Neuronal stem cell (in vitro differentiated cells): Measurements from ENCODE around the gene PDZD11.
"Not testable (repeated sequence)": the region's sequence is repeated elsewhere in the genome, so short reads cannot be mapped to it uniquely, and the experiment has no call there.

Experiments used
- DNase-seq: peaks from one replicate; pipeline ENCODE4 v3.0.0-alpha.2; 2013; ENCODE audit warnings: low spot score
- H2AFZ ChIP-seq: one replicate; pipeline ENCODE4 v1.6.1; 2013; ENCODE audit warnings: mild to moderate bottlenecking, low read length, inconsistent platforms
- H2AK5ac ChIP-seq: 2 replicates; pipeline ENCODE4 v1.6.1; 2013; ENCODE audit warnings: low read depth, mild to moderate bottlenecking, inconsistent platforms, low read length, moderate library complexity, mixed read lengths
- H2BK120ac ChIP-seq: 2 replicates; pipeline ENCODE4 v1.6.1; 2013; ENCODE audit warnings: low read depth, mild to moderate bottlenecking, inconsistent platforms, low read length, moderate library complexity, mixed read lengths
- H2BK12ac ChIP-seq: one replicate; pipeline ENCODE4 v1.6.1; 2013; ENCODE audit warnings: low read length, inconsistent platforms
- H2BK15ac ChIP-seq: 2 replicates; pipeline ENCODE4 v1.6.1; 2013; ENCODE audit warnings: mild to moderate bottlenecking, low read length, inconsistent platforms, mixed read lengths
- H2BK5ac ChIP-seq: one replicate; pipeline ENCODE4 v1.6.1; 2013; ENCODE audit warnings: inconsistent platforms, mild to moderate bottlenecking, low read length, moderate library complexity
- H3K14ac ChIP-seq: one replicate; pipeline ENCODE4 v1.6.1; 2013; ENCODE audit warnings: low read length, inconsistent platforms
- H3K18ac ChIP-seq: 2 replicates; pipeline ENCODE4 v1.6.1; 2013; ENCODE audit warnings: low read length, inconsistent platforms
- H3K23ac ChIP-seq: 2 replicates; pipeline ENCODE4 v1.6.1; 2013; ENCODE audit warnings: low read depth, mild to moderate bottlenecking, mixed read lengths, low read length, inconsistent platforms; ENCODE audit not compliant: poor library complexity
- H3K27ac ChIP-seq: replicated peaks from 3 replicates; pipeline ENCODE4 v1.5.1; 2013; ENCODE audit warnings: low read length, inconsistent platforms
- H3K27me3 ChIP-seq, 3 experiments: 2 replicates each; pipeline ENCODE4 v1.6.1; 2013; ENCODE audit warnings: low read length in 3 of 3, mild to moderate bottlenecking in 2 of 3, inconsistent platforms in 1 of 3, low read depth in 1 of 3, mixed read lengths in 1 of 3, moderate library complexity in 1 of 3; ENCODE audit not compliant: control insufficient read depth in 3 of 3, insufficient read depth in 3 of 3
- H3K36me3 ChIP-seq, 2 donors: replicated peaks in 1 of 2; 2 replicates each; pipeline ENCODE4 v1.6.1; 2013; ENCODE audit warnings: low read length in 2 of 2; ENCODE audit not compliant: control insufficient read depth in 2 of 2, insufficient read depth in 2 of 2
- H3K4ac ChIP-seq: 2 replicates; pipeline ENCODE4 v1.6.1; 2013; ENCODE audit warnings: inconsistent platforms, mild to moderate bottlenecking, low read length, moderate library complexity
- H3K4me1 ChIP-seq, 2 donors: 1 replicate in 1 of 2; 2 replicates in 1 of 2; pipeline ENCODE4 v1.6.1; 2013; ENCODE audit warnings: low read length in 2 of 2, low read depth in 1 of 2; ENCODE audit not compliant: control insufficient read depth in 2 of 2, insufficient read depth in 1 of 2
- H3K4me2 ChIP-seq: one replicate; pipeline ENCODE4 v1.6.1; 2013; ENCODE audit warnings: mild to moderate bottlenecking, low read length, inconsistent platforms; ENCODE audit not compliant: insufficient read depth, poor library complexity, severe bottlenecking
- H3K4me3 ChIP-seq, 2 donors: 2 replicates each; pipeline ENCODE4 v1.5.1; 2013; ENCODE audit warnings: low read length in 2 of 2, mild to moderate bottlenecking in 2 of 2, inconsistent platforms in 1 of 2, moderate library complexity in 1 of 2
- H3K79me1 ChIP-seq: one replicate; pipeline ENCODE4 v1.6.1; 2013; ENCODE audit warnings: low read depth, mild to moderate bottlenecking, inconsistent platforms, low read length, moderate library complexity
- H3K9ac ChIP-seq: one replicate; pipeline ENCODE4 v1.6.1; 2013; ENCODE audit warnings: mild to moderate bottlenecking, low read depth, low read length, inconsistent platforms; ENCODE audit not compliant: poor library complexity
- H3K9me3 ChIP-seq, 2 donors: replicated peaks in 1 of 2; 2 replicates each; pipeline versions ENCODE3 to v1.6.1; 2013; ENCODE audit warnings: low read length in 2 of 2, mild to moderate bottlenecking in 2 of 2, inconsistent platforms in 1 of 2, low read depth in 1 of 2, mixed read lengths in 1 of 2, moderate library complexity in 1 of 2; ENCODE audit not compliant: control insufficient read depth in 2 of 2, insufficient read depth in 1 of 2
- H4K8ac ChIP-seq: one replicate; pipeline ENCODE4 v1.6.1; 2013; ENCODE audit warnings: low read depth, mild to moderate bottlenecking, inconsistent platforms, low read length, moderate library complexity
- H4K91ac ChIP-seq: one replicate; pipeline ENCODE4 v1.6.1; 2013; ENCODE audit warnings: low read length, low read depth, mild to moderate bottlenecking, inconsistent platforms; ENCODE audit not compliant: poor library complexity
- WGBS, 2 donors: extraction: QIAGEN DNeasy Blood & Tissue Kit; methylation state at CpG; one replicate each; pipeline ENCODE4 v1.1.7; 2013; ENCODE audit warnings: missing lambda C conversion rate in 2 of 2, mixed read lengths in 1 of 2; ENCODE audit not compliant: insufficient read length in 2 of 2, insufficient replicate concordance in 1 of 2; ENCODE audit errors: extremely low coverage in 2 of 2; 5-methylcytosine and 5-hydroxymethylcytosine counted together

Gene PDZD11

GRCh38 chrX:70244881-70245280, 44.8 kb downstream of the PDZD11 start:
- Histone ChIP-seq H3K36me3 (no peaks in the 10 kb centered on the region), H2BK12ac (no peak overlapping the region), H3K4me1 (no peaks in the 10 kb centered on the region), H3K4ac (no peak overlapping the region), H4K91ac (no peak overlapping the region), H2BK15ac (no peak overlapping the region), H3K18ac (no peak overlapping the region), H2AFZ (no peak overlapping the region), H3K4me2 (no peak overlapping the region), H2AK5ac (no peak overlapping the region), H3K9ac (no peak overlapping the region), H3K27me3 (peaks cover 0 to 5% (median 0%) of the 10 kb centered on the region in 3 experiments), H3K27ac (no peak overlapping the region), H2BK120ac (no peak overlapping the region), H3K14ac (no peak overlapping the region), H3K23ac (no peak overlapping the region), H3K79me1 (no peaks in the 10 kb centered on the region), H3K9me3 (no peaks in the 10 kb centered on the region), H4K8ac (no peak overlapping the region), H3K4me3 (no peak overlapping the region), H2BK5ac (no peak overlapping the region)
- WGBS, 2 donors, result no CpG with 5 or more reads among the region's 6 CpGs
- no peak for DNase-seq

- not testable (repeated sequence) for H2BK15ac ChIP-seq, H3K23ac ChIP-seq, H3K27me3 ChIP-seq, H4K8ac ChIP-seq, H3K18ac ChIP-seq, DNase-seq, H4K91ac ChIP-seq, H3K4me1 ChIP-seq, H2BK5ac ChIP-seq, H2AK5ac ChIP-seq, H2BK120ac ChIP-seq, H3K4ac ChIP-seq, H3K4me3 ChIP-seq, H3K27ac ChIP-seq, H3K36me3 ChIP-seq, H3K79me1 ChIP-seq, H2BK12ac ChIP-seq, H3K9ac ChIP-seq, H3K14ac ChIP-seq, H3K9me3 ChIP-seq, H3K4me2 ChIP-seq, H2AFZ ChIP-seq
- no CpG with 5 or more reads among the region's 5 CpGs for WGBS, 2 donors
Measured at GRCh38 chrX:70243601-70244000, 46.1 kb downstream of the PDZD11 start.

DNA sequence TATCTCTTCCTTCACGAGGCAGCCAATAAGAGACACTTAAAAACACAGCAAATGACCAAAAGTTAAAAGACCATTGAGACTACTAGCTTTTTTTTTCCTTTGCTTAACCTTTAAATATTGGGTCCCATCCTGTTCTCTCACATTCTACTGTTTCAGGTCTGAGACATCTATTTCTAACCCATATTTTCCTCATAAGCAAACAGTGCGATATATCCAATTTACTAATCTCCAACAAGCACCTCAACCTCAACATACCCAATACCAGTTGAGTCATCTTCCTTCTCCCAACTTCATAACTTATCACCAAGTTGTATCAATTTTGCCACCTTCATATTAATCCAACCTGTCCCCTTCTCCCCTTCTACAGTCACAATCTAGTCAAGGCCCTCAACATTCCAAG, 48.2 kb downstream of the PDZD11 start:
- Histone ChIP-seq H3K79me1 (no peaks in the 10 kb centered on the region), H3K14ac (no peak overlapping the region), H2AFZ (no peak overlapping the region), H3K9me3 (no peaks in the 10 kb centered on the region), H2BK15ac (no peak overlapping the region), H3K36me3 (no peaks in the 10 kb centered on the region), H3K4me3 (no peak overlapping the region), H3K4me2 (no peak overlapping the region), H2BK120ac (no peak overlapping the region), H2AK5ac (no peak overlapping the region), H3K27ac (no peak overlapping the region), H3K4me1 (no peaks in the 10 kb centered on the region), H3K4ac (no peak overlapping the region), H4K91ac (no peak overlapping the region), H2BK12ac (no peak overlapping the region), H2BK5ac (no peak overlapping the region), H3K27me3 (peaks cover 0 to 13% (median 0%) of the 10 kb centered on the region in 3 experiments), H4K8ac (no peak overlapping the region), H3K9ac (no peak overlapping the region), H3K18ac (no peak overlapping the region), H3K23ac (no peak overlapping the region)
- WGBS, 2 donors, result no CpG with 5 or more reads among the region's 2 CpGs
- DNase-seq, result no peak

DNA sequence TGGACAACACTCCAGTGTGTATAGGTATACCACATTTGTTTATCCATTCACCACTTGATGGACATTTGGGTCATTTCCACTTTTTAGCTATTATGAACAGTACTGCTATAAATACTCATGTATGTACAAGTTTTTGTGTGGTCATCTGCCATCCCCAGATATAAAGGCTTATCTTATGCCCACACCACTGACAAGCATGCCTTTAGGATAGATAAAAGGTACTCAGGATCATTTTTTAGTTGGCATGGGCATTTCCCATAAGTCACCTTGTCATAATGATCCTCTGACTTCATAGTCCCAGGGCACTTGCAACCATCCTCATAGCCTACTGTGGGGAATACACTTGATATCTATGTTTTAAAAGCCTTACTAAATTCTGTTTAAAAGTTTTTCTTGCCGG, 49.0 kb downstream of the PDZD11 start:
- WGBS, 2 donors, result no CpG with 5 or more reads among the region's 1 CpG
- H2BK12ac ChIP-seq, result no peak overlapping the region
- H3K4me1 ChIP-seq, result no peaks in the 10 kb centered on the region
- no peak overlapping the region for H3K4me2 ChIP-seq
- H3K9me3 ChIP-seq, result no peaks in the 10 kb centered on the region
- H4K91ac ChIP-seq, result no peak overlapping the region
- H3K36me3 ChIP-seq, result no peaks in the 10 kb centered on the region
- H2BK15ac ChIP-seq, result no peak overlapping the region
- no peak overlapping the region for H2AK5ac ChIP-seq
- no peak overlapping the region for H4K8ac ChIP-seq
- H3K18ac ChIP-seq, result no peak overlapping the region
- H3K27me3 ChIP-seq, result peaks cover 0 to 13% (median 0%) of the 10 kb centered on the region in 3 experiments
- no peak overlapping the region for H2BK5ac ChIP-seq
- DNase-seq, result no peak
- H3K9ac ChIP-seq, result no peak overlapping the region
- no peak overlapping the region for H2BK120ac ChIP-seq
- no peak overlapping the region for H3K4me3 ChIP-seq
- H2AFZ ChIP-seq, result no peak overlapping the region
- H3K14ac ChIP-seq, result no peak overlapping the region
- H3K79me1 ChIP-seq, result no peaks in the 10 kb centered on the region
- H3K27ac ChIP-seq, result no peak overlapping the region
- H3K4ac ChIP-seq, result no peak overlapping the region
- H3K23ac ChIP-seq, result no peak overlapping the region
